Measurements from ENCODE around the gene STARD3NL. TPM values are rescaled to one million over a fixed set of nuclear protein-coding genes. Genes with fewer than 3 reads are reported as not detected.

Gene STARD3NL
- total RNA-seq, 4 donors from 2014 or later: 29.2 to 56.1 (median 48.4) TPM

DNA sequence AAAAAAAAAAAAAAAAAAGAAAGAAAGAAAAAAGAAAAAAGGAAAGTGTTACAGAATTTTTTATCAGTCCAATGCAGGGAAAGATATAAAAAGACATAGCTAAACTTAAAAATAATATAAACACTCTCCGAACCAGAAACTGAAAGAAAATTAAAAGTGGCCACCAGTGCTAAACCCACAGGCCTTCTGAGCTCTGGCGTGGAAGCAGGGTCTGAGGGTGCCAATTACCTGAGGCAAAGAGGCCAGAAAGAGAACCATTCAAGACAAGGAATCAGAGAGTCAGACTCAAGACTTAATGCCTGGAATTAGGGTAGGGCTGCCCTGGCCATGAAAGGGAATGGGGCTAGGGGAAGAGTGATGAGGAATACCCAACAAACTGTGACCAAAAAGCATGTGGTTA is 36.9 kb upstream of the STARD3NL start:
- WGBS: 86% methylated on average over 2 of the region's 2 CpGs
- Histone ChIP-seq H3K9me3 (no peaks in the 10 kb centered on the region), H3K27ac (replicated peaks in 1 of 4) (no peak overlapping the region), H3K4me1 (no peaks in the 10 kb centered on the region), H3K4me3 (no peak overlapping the region), H3K36me3 (no peaks in the 10 kb centered on the region), H3K27me3 (no peaks in the 10 kb centered on the region)
- intact Hi-C loops (cut with DNase I): no loop called here
- DNase-seq (ENCODE audit: extremely low spot score): no peak
- no peak for TF ChIP-seq POLR2A (IDR thresholded peaks at IDR 0.05; ENCODE audit: low read depth)
- no peak for TF ChIP-seq EP300 (IDR thresholded peaks at IDR 0.05)
- no peak for TF ChIP-seq CTCF (IDR thresholded peaks at IDR 0.05)
- no peak for TF ChIP-seq POLR2AphosphoS5 (IDR thresholded peaks at IDR 0.05)

GRCh38 chr7:38142736-38143135 is 35.3 kb upstream of the STARD3NL start:
- Histone ChIP-seq H3K4me1 (no peaks in the 10 kb centered on the region), H3K27ac (replicated peaks in 1 of 4) (no peak overlapping the region), H3K4me3 (no peak overlapping the region), H3K36me3 (no peaks in the 10 kb centered on the region), H3K9me3 (no peaks in the 10 kb centered on the region), H3K27me3 (no peaks in the 10 kb centered on the region)
- TF ChIP-seq CTCF (IDR thresholded peaks at IDR 0.05) (no peak), EP300 (IDR thresholded peaks at IDR 0.05) (no peak), POLR2A (IDR thresholded peaks at IDR 0.05; ENCODE audit: low read depth) (no peak), POLR2AphosphoS5 (IDR thresholded peaks at IDR 0.05) (no peak)
- WGBS: 59% methylated on average over 3 of the region's 3 CpGs
- no peak for DNase-seq (ENCODE audit: extremely low spot score)
- intact Hi-C loops (cut with DNase I): no loop called here

DNA sequence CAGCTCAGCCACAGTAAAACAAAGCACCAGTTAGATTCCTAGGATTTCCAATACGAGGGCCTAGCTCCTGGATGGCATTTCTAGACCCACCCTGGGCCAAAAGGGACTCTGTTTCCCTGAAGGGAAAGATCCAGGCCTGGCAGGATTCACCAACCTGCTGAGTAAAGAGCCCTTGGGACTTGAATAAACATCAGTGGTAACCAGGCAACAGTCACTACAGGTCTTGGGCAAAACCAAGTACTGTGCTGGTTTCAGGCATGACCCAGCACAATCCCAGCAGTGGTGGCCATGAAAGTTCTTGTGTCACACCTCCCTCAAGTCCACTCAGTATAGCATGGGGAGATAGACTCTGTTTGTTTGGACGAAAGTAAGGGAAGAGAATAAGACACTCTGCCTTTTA is 31.0 kb upstream of the STARD3NL start:
- 76% methylated on average over 2 of the region's 2 CpGs for WGBS
- no peaks in the 10 kb centered on the region for H3K36me3 ChIP-seq
- intact Hi-C loops (cut with DNase I): no loop called here
- no peaks in the 10 kb centered on the region for H3K27me3 ChIP-seq
- no peak overlapping the region for H3K27ac ChIP-seq (replicated peaks in 1 of 4)
- no peak overlapping the region for H3K4me3 ChIP-seq
- no peaks in the 10 kb centered on the region for H3K9me3 ChIP-seq
- no peak for DNase-seq (ENCODE audit: extremely low spot score)
- no peaks in the 10 kb centered on the region for H3K4me1 ChIP-seq
- TF ChIP-seq POLR2AphosphoS5 (IDR thresholded peaks at IDR 0.05) (no peak), CTCF (IDR thresholded peaks at IDR 0.05) (no peak), POLR2A (IDR thresholded peaks at IDR 0.05; ENCODE audit: low read depth) (no peak), EP300 (IDR thresholded peaks at IDR 0.05) (no peak)

- Histone ChIP-seq H3K4me3 (no peak overlapping the region), H3K4me1 (no peaks in the 10 kb centered on the region), H3K36me3 (no peaks in the 10 kb centered on the region), H3K27me3 (no peaks in the 10 kb centered on the region), H3K9me3 (peaks cover 0 to 4% (median 0%) of the 10 kb centered on the region in 4 donors), H3K27ac (replicated peaks in 1 of 4) (no peak overlapping the region)
- WGBS: 74% methylated on average over 2 of the region's 2 CpGs
- no peak for DNase-seq (ENCODE audit: extremely low spot score)
- intact Hi-C loops (cut with DNase I): no loop called here
- TF ChIP-seq EP300 (IDR thresholded peaks at IDR 0.05) (no peak), POLR2AphosphoS5 (IDR thresholded peaks at IDR 0.05) (no peak), CTCF (IDR thresholded peaks at IDR 0.05) (no peak), POLR2A (IDR thresholded peaks at IDR 0.05; ENCODE audit: low read depth) (no peak)
These were observed 26.5 kb upstream of the STARD3NL start for GRCh38 chr7:38151556-38151955.

- no peaks in the 10 kb centered on the region for H3K36me3 ChIP-seq
- no peak for DNase-seq (ENCODE audit: extremely low spot score)
- H3K9me3 ChIP-seq: peaks cover 0 to 4% (median 0%) of the 10 kb centered on the region in 4 donors
- no peak for TF ChIP-seq POLR2A (IDR thresholded peaks at IDR 0.05; ENCODE audit: low read depth)
- no peak for TF ChIP-seq POLR2AphosphoS5 (IDR thresholded peaks at IDR 0.05)
- no peak for TF ChIP-seq CTCF (IDR thresholded peaks at IDR 0.05)
- no peak for TF ChIP-seq EP300 (IDR thresholded peaks at IDR 0.05)
- no peak overlapping the region for H3K27ac ChIP-seq (replicated peaks in 1 of 4)
- H3K4me1 ChIP-seq: no peaks in the 10 kb centered on the region
- intact Hi-C loops (cut with DNase I): no loop called here
- WGBS: 60% methylated on average over 1 of the region's 1 CpG
- no peak overlapping the region for H3K4me3 ChIP-seq
- H3K27me3 ChIP-seq: no peaks in the 10 kb centered on the region
These were observed 24.5 kb upstream of the STARD3NL start for GRCh38 chr7:38153515-38153914.
